HG03097 (cell line): Measurements from ENCODE around the gene TBPL1.
"Not testable (repeated sequence)": the region's sequence is repeated elsewhere in the genome, so short reads cannot be mapped to it uniquely, and the experiment has no call there.

Source experiments
- ATAC-seq: cut with Tn5 transposase; IDR thresholded peaks from one replicate; pipeline ENCODE4 v1.9.1; 2021; ENCODE audit not compliant: unreplicated experiment, low FRiP score

Gene TBPL1

GRCh38 chr6:133969921-133970295 lies 16.9 kb downstream of the TBPL1 start:
- ATAC-seq: no peak

- no peak for ATAC-seq
Measured at GRCh38 chr6:133971861-133972260, 18.8 kb downstream of the TBPL1 start.

- ATAC-seq: no peak
Measured at GRCh38 chr6:133972388-133972787, 19.4 kb downstream of the TBPL1 start.

- no peak for ATAC-seq
Measured at GRCh38 chr6:133973109-133973971, 20.3 kb downstream of the TBPL1 start.

- no peak for ATAC-seq
Measured at GRCh38 chr6:133977983-133978895, 25.2 kb downstream of the TBPL1 start.

GRCh38 chr6:133978896-133979240 lies 25.8 kb downstream of the TBPL1 start:
- ATAC-seq: no peak

- not testable (repeated sequence) for ATAC-seq
Measured at GRCh38 chr6:133979269-133979963, 26.4 kb downstream of the TBPL1 start.

- no peak for ATAC-seq
Measured at GRCh38 chr6:133980168-133980567, 27.1 kb downstream of the TBPL1 start.

GRCh38 chr6:133983099-133983939 lies 30.3 kb downstream of the TBPL1 start:
- no peak for ATAC-seq

- ATAC-seq: no peak
Measured at GRCh38 chr6:133985970-133986369, 32.9 kb downstream of the TBPL1 start.

GRCh38 chr6:133986942-133987341 lies 33.9 kb downstream of the TBPL1 start:
- ATAC-seq: no peak

- ATAC-seq: no peak
Measured at GRCh38 chr6:133989525-133989924, 36.5 kb downstream of the TBPL1 start.

GRCh38 chr6:133990321-133990720 lies 37.3 kb downstream of the TBPL1 start:
- ATAC-seq: no peak

GRCh38 chr6:133991096-133991593 lies 38.1 kb downstream of the TBPL1 start:
- ATAC-seq: no peak

GRCh38 chr6:133992992-133993680 lies 40.1 kb downstream of the TBPL1 start:
- no peak for ATAC-seq

- no peak for ATAC-seq
Measured at GRCh38 chr6:133995296-133995695, 42.3 kb downstream of the TBPL1 start.

- ATAC-seq: no peak
Measured at GRCh38 chr6:133995758-133996157, 42.7 kb downstream of the TBPL1 start.

GRCh38 chr6:133997267-133997666 lies 44.2 kb downstream of the TBPL1 start:
- no peak for ATAC-seq

GRCh38 chr6:133999305-133999704 lies 46.3 kb downstream of the TBPL1 start:
- no peak for ATAC-seq
